GM12892 (cell line): ENCODE results near the gene TSBP1.

Experiments used
- POLR2A ChIP-seq: IDR thresholded peaks from 2 replicates; pipeline ENCODE4 v1.6.1; 2011; ENCODE audit warnings: low read depth, low read length, control low read depth
- POLR2AphosphoS5 ChIP-seq: IDR thresholded peaks from 2 replicates; pipeline ENCODE4 v1.6.1; 2011; ENCODE audit warnings: low read depth, low read length, control low read depth

GRCh38 chr6:32267035-32267434 lies 104.7 kb downstream of the TSBP1 start:
- TF ChIP-seq POLR2AphosphoS5 (no peak), POLR2A (no peak)
